ENCODE measurements around the gene LSP1. TPM values are rescaled to one million over a fixed set of nuclear protein-coding genes. Genes with fewer than 3 reads are reported as not detected.

Gene LSP1
- total and polyA plus RNA-seq, 8 donors: 9.8 to 239 (median 58.9) TPM

GRCh38 chr11:1915795-1916131 lies 62.9 kb downstream of the LSP1 start:
- peaks cover 0 to 26% (median 2%) of the 10 kb centered on the region in 3 donors for H3K27me3 ChIP-seq
- intact Hi-C loops (cut with DNase I; ENCODE audit: low total_unique reads): loop anchor here (1.0 kb wide), 1 partner anchor 22 kb away; no protein-coding TSS in a partner anchor
- 85 to 96% (median 94%) methylated on average over 2 of the region's 2 CpGs for WGBS, 5 donors
- H3K9me3 ChIP-seq: no peaks in the 10 kb centered on the region
- no peak for DNase-seq
- no peak overlapping the region for H3K27ac ChIP-seq
- no peaks in the 10 kb centered on the region for H3K36me3 ChIP-seq
- TF ChIP-seq CTCF (IDR thresholded peaks at IDR 0.05) (no peak), POLR2AphosphoS5 (IDR thresholded peaks at IDR 0.05) (no peak), POLR2A (IDR thresholded peaks at IDR 0.05) (no peak), EP300 (IDR thresholded peaks at IDR 0.05) (no peak)
- H3K4me1 ChIP-seq: peaks cover 0 to 10% (median 6%) of the 10 kb centered on the region in 4 donors
- H3K4me3 ChIP-seq: no peak overlapping the region

GRCh38 chr11:1916132-1916985 lies 63.5 kb downstream of the LSP1 start:
- peak overlapping the region in 1 of 5 donors; percentile 38 for H3K27ac ChIP-seq
- no peak for DNase-seq
- no peaks in the 10 kb centered on the region for H3K36me3 ChIP-seq
- peaks cover 0 to 32% (median 8%) of the 10 kb centered on the region in 3 donors for H3K27me3 ChIP-seq
- peaks cover 0 to 10% (median 8%) of the 10 kb centered on the region in 4 donors for H3K4me1 ChIP-seq
- TF ChIP-seq POLR2A (IDR thresholded peaks at IDR 0.05) (no peak), CTCF (IDR thresholded peaks at IDR 0.05) (no peak), POLR2AphosphoS5 (IDR thresholded peaks at IDR 0.05) (no peak), EP300 (IDR thresholded peaks at IDR 0.05) (no peak)
- intact Hi-C loops (cut with DNase I; ENCODE audit: low total_unique reads): loop anchor here (1.0 kb wide), 1 partner anchor 23 kb away; no protein-coding TSS in a partner anchor
- H3K4me3 ChIP-seq: no peak overlapping the region
- no peaks in the 10 kb centered on the region for H3K9me3 ChIP-seq
- WGBS, 5 donors: 67 to 92% (median 72%) methylated on average over 7 to 14 of the region's 14 CpGs

GRCh38 chr11:1916986-1917522 lies 64.2 kb downstream of the LSP1 start:
- 53 to 65% (median 63%) methylated on average over 6 to 8 of the region's 8 CpGs for WGBS, 5 donors
- intact Hi-C loops (cut with DNase I; ENCODE audit: low total_unique reads): loop anchor here (1.0 kb wide), 1 partner anchor 24 kb away; no protein-coding TSS in a partner anchor
- no peak for DNase-seq

More at GRCh38 chr11:1916986-1917522, 64.2 kb downstream of the LSP1 start:
- Histone ChIP-seq H3K4me3 (no peak overlapping the region), H3K9me3 (no peaks in the 10 kb centered on the region), H3K27ac (peak overlapping the region in 1 of 5 donors; percentile 38), H3K36me3 (no peaks in the 10 kb centered on the region), H3K27me3 (peaks cover 0 to 36% (median 10%) of the 10 kb centered on the region in 3 donors), H3K4me1 (peaks cover 0 to 16% (median 9%) of the 10 kb centered on the region in 4 donors)
- TF ChIP-seq CTCF (IDR thresholded peaks at IDR 0.05): no peak
- no peak for TF ChIP-seq POLR2A (IDR thresholded peaks at IDR 0.05)
- no peak for TF ChIP-seq POLR2AphosphoS5 (IDR thresholded peaks at IDR 0.05)
- no peak for TF ChIP-seq EP300 (IDR thresholded peaks at IDR 0.05)

Data from stomach (tissue), 9 donors.